T-cell (primary cell): ENCODE results near the gene NCAPH2. TPM values are rescaled to one million over a fixed set of nuclear protein-coding genes. Genes with fewer than 3 reads are reported as not detected.
A peak's percentile ranks its signal among the peaks of the same experiment; 100 is the strongest.

Source experiments
- ATAC-seq, 4 experiments: fragments of 200-7000 bp in 3 of 4; fragments of 150-1000 bp in 1 of 4; cut with Tn5 transposase; replicated peaks in 1 of 4; 1 replicate in 3 of 4; 2 replicates in 1 of 4; pipeline ENCODE4 v1.10.0; 2021; ENCODE audit warnings: moderate library complexity in 3 of 4, mild to moderate bottlenecking in 2 of 4, moderate number of reproducible peaks in 1 of 4
- CTCF ChIA-PET, 2 donors: fragments of 300-600 bp; sonication (Branson Sonifier 250); formaldehyde crosslinking; loops; one replicate each; lab custom pipeline; 2022; ENCODE audit warnings: antibody characterized with exemption in 2 of 2; lab: Charles Lee
- POLR2A ChIA-PET, 2 donors: fragments of 300-600 bp; sonication (Branson Sonifier 250); formaldehyde crosslinking; loops; one replicate each; lab custom pipeline; 2022; ENCODE audit warnings: antibody characterized with exemption in 2 of 2; lab: Charles Lee
- DNase-seq, 35 experiments: peaks; one replicate each; pipeline versions ENCODE4 v3.0.0 to v3.0.0-alpha.2; 2013 to 2023
- H3K27ac ChIP-seq: one replicate; pipeline ENCODE4 v1.5.1; 2013; ENCODE audit warnings: low read length
- H3K27me3 ChIP-seq, 2 experiments: replicated peaks in 1 of 2; 1 replicate in 1 of 2; 2 replicates in 1 of 2; pipeline versions ENCODE4 v1.6.1 to v1.7.0; 2013; ENCODE audit warnings: low read length in 1 of 2, mixed read lengths in 1 of 2; ENCODE audit not compliant: control insufficient read depth in 2 of 2, insufficient read depth in 2 of 2; ENCODE audit errors: extremely low read depth in 1 of 2
- H3K36me3 ChIP-seq, 2 donors: 1 replicate in 1 of 2; 2 replicates in 1 of 2; pipeline versions ENCODE4 v1.6.1 to v1.7.0; 2013; ENCODE audit warnings: low read length in 1 of 2; ENCODE audit not compliant: control insufficient read depth in 2 of 2, insufficient read depth in 1 of 2; ENCODE audit errors: extremely low read depth in 1 of 2
- H3K4me1 ChIP-seq, 2 experiments: 1 replicate in 1 of 2; 2 replicates in 1 of 2; pipeline versions ENCODE4 v1.6.1 to v1.7.0; 2013; ENCODE audit warnings: low read length in 2 of 2, mixed read lengths in 1 of 2; ENCODE audit not compliant: insufficient read depth in 2 of 2, control insufficient read depth in 1 of 2; ENCODE audit errors: extremely low read depth in 1 of 2
- H3K4me3 ChIP-seq, 2 donors: 1 replicate in 1 of 2; 2 replicates in 1 of 2; pipeline versions ENCODE4 v1.5.1 to v1.7.0; 2013; ENCODE audit warnings: mild to moderate bottlenecking in 2 of 2, low read length in 1 of 2, moderate library complexity in 1 of 2; ENCODE audit not compliant: control insufficient read depth in 1 of 2; ENCODE audit errors: extremely low read depth in 1 of 2
- H3K9me3 ChIP-seq: 2 replicates; pipeline ENCODE4 v1.7.0; 2013
- H3K27ac Mint-ChIP-seq, 2 donors: one replicate each; pipeline ENCODE4 v1.8.0; 2020 to 2021; ENCODE audit warnings: mild to moderate bottlenecking in 2 of 2, mixed read lengths in 2 of 2
- H3K27me3 Mint-ChIP-seq, 2 donors: one replicate each; pipeline ENCODE4 v1.8.0; 2021 to 2022; ENCODE audit warnings: mixed read lengths in 2 of 2
- H3K36me3 Mint-ChIP-seq: one replicate; pipeline ENCODE4 v1.8.0; 2021; ENCODE audit warnings: mixed read lengths
- H3K4me1 Mint-ChIP-seq, 3 donors: one replicate each; pipeline ENCODE4 v1.8.0; 2020 to 2022; ENCODE audit warnings: mixed read lengths in 3 of 3, mild to moderate bottlenecking in 1 of 3
- H3K4me3 Mint-ChIP-seq, 3 donors: one replicate each; pipeline ENCODE4 v1.8.0; 2020 to 2022; ENCODE audit warnings: mild to moderate bottlenecking in 3 of 3, mixed read lengths in 3 of 3, moderate library complexity in 3 of 3
- H3K9me3 Mint-ChIP-seq, 3 donors: one replicate each; pipeline ENCODE4 v1.8.0; 2020 to 2022; ENCODE audit warnings: mixed read lengths in 3 of 3
- WGBS: methylation state at CpG from one replicate; pipeline ENCODE4 v1.1.5; 2013; ENCODE audit warnings: missing lambda C conversion rate; ENCODE audit not compliant: insufficient coverage; 5-methylcytosine and 5-hydroxymethylcytosine counted together
- total RNA-seq, 35 experiments: library from RNA in 6 of 35; stranded (reverse) in 6 of 35; fragments of 120-200 nt in 1 of 35; gene quantifications; one replicate each; pipeline versions ENCODE4 v1.2.1 to v1.2.4 and lab custom pipeline; 2013 to 2026

Gene NCAPH2
- total RNA-seq, 5 donors from 2014 or later (not counting 1 experiment from before 2014, with no cell fraction given), result 80.1 to 110 (median 94.6) TPM

GRCh38 chr22:50504369-50505211 lies 3.4 kb upstream of the NCAPH2 start:
- 92% methylated on average over 33 of the region's 44 CpGs for WGBS
- H3K4me1 Mint-ChIP-seq, result peaks cover 18 to 23% (median 20%) of the 10 kb centered on the region in 3 donors
- no peak overlapping the region for H3K27ac Mint-ChIP-seq
- no peaks in the 10 kb centered on the region for H3K27me3 Mint-ChIP-seq
- POLR2A ChIA-PET, result interaction anchor here in 1 of 2 donors (0.5 kb wide), 1 partner anchor 139 kb away, joined by 6 read pairs; no protein-coding TSS in a partner anchor
- Histone ChIP-seq H3K27me3 (no peaks in the 10 kb centered on the region), H3K27ac (no peak overlapping the region), H3K36me3 (peaks cover 13 to 33% of the 10 kb centered on the region in 2 donors), H3K4me3 (no peak overlapping the region), H3K4me1 (peaks cover 15 to 30% of the 10 kb centered on the region in 2 experiments), H3K9me3 (no peaks in the 10 kb centered on the region)
- ATAC-seq, result no peak
- H3K9me3 Mint-ChIP-seq, result no peaks in the 10 kb centered on the region
- H3K36me3 Mint-ChIP-seq, result no peaks in the 10 kb centered on the region
- DNase-seq, result no peak
- CTCF ChIA-PET, result no interaction called here
- H3K4me3 Mint-ChIP-seq, result no peak overlapping the region

- peaks cover 15 to 30% of the 10 kb centered on the region in 2 experiments for H3K4me1 ChIP-seq
- Mint-ChIP-seq H3K27ac (no peak overlapping the region), H3K27me3 (no peaks in the 10 kb centered on the region), H3K9me3 (no peaks in the 10 kb centered on the region), H3K36me3 (no peaks in the 10 kb centered on the region), H3K4me1 (peaks cover 20 to 24% (median 21%) of the 10 kb centered on the region in 3 donors), H3K4me3 (peak overlapping the region in 1 of 3 donors; percentile 94)
- no peaks in the 10 kb centered on the region for H3K27me3 ChIP-seq
- no peaks in the 10 kb centered on the region for H3K9me3 ChIP-seq
- ATAC-seq (no peak), DNase-seq (no peak)
- H3K27ac ChIP-seq, result no peak overlapping the region
- H3K36me3 ChIP-seq, result peaks cover 13 to 33% of the 10 kb centered on the region in 2 donors
- ChIA-PET CTCF (no interaction called here), POLR2A (interaction anchor here in 1 of 2 donors (0.5 kb wide), 1 partner anchor 139 kb away, joined by 6 read pairs; no protein-coding TSS in a partner anchor)
- 95% methylated on average over 10 of the region's 14 CpGs for WGBS
- no peak overlapping the region for H3K4me3 ChIP-seq
Measured at GRCh38 chr22:50505276-50505775, 2.7 kb upstream of the NCAPH2 start.

DNA sequence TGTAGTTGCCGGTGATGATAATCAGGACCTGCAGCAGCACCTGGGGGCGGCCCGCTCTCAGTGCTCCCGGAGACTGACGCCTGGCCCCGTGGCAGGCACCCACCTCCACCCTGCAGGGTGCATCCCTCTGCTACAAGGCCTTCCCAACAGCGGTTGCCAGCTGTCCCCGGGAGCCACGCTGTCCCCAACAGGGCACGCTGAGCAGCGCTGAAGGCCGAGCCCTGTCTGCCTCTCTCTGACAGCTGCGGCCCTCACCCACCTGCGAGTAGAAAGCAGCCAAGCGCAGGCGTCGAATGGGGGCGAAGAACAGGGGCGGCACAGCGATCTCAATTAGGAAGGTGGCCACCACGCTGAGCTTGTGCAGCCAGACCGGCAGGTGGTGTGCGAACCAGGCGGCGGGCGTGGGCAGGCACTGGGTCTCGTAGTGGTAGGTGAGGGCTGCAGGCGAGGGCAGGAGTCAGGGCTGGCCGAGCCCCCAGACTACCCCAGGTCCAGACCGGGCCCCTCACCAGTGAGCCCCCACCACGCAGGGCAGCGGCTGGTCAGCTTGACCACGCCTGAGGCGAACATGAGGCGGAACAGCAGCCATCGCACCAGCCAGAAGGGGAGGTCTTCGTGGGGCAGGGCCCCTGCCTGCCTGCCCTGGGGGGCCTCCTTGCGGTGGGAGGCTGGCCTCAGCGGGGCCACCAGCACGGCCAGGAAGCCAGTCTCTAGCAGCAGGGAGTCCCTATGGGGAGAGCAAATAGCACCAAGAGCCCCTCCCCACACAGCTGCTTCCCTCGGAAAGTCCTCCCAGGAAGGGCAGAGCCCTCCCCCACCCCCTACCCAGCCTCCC lies 2.0 kb upstream of the NCAPH2 start:
- H3K36me3 Mint-ChIP-seq, result no peaks in the 10 kb centered on the region
- ChIA-PET POLR2A (no interaction called here), CTCF (no interaction called here)
- no peak overlapping the region for H3K27ac Mint-ChIP-seq
- Histone ChIP-seq H3K4me1 (peaks cover 15 to 30% of the 10 kb centered on the region in 2 experiments), H3K27me3 (no peaks in the 10 kb centered on the region), H3K27ac (peak overlapping the region; percentile 84), H3K4me3 (no peak overlapping the region), H3K9me3 (no peaks in the 10 kb centered on the region), H3K36me3 (peaks cover 13 to 33% of the 10 kb centered on the region in 2 donors)
- no peaks in the 10 kb centered on the region for H3K27me3 Mint-ChIP-seq
- ATAC-seq (no peak), DNase-seq (no peak)
- peaks cover 20 to 24% (median 21%) of the 10 kb centered on the region in 3 donors for H3K4me1 Mint-ChIP-seq
- WGBS, result 97% methylated on average over 36 of the region's 41 CpGs
- H3K9me3 Mint-ChIP-seq, result no peaks in the 10 kb centered on the region
- H3K4me3 Mint-ChIP-seq, result peak overlapping the region; percentile 92 to 94 (median 93)

- no peaks in the 10 kb centered on the region for H3K27me3 Mint-ChIP-seq
- ATAC-seq, result no peak
- Histone ChIP-seq H3K4me3 (peak overlapping the region; percentile 67 to 70), H3K27me3 (no peaks in the 10 kb centered on the region), H3K9me3 (no peaks in the 10 kb centered on the region), H3K27ac (peak overlapping the region; percentile 84), H3K4me1 (peaks cover 15 to 30% of the 10 kb centered on the region in 2 experiments), H3K36me3 (peaks cover 13 to 34% of the 10 kb centered on the region in 2 donors)
- peaks cover 20 to 24% (median 21%) of the 10 kb centered on the region in 3 donors for H3K4me1 Mint-ChIP-seq
- no peaks in the 10 kb centered on the region for H3K9me3 Mint-ChIP-seq
- POLR2A ChIA-PET, result no interaction called here
- H3K4me3 Mint-ChIP-seq, result peak overlapping the region; percentile 92 to 94 (median 93)
- no peak for DNase-seq
- CTCF ChIA-PET, result interaction anchor here in 1 of 2 donors (2.8 to 2.9 kb wide), 2 partner anchors 19 to 114 kb away, joined by 15 to 62 read pairs; partner anchors contain the start of gene SCO2
- peak overlapping the region; percentile 93 to 94 for H3K27ac Mint-ChIP-seq
- no peaks in the 10 kb centered on the region for H3K36me3 Mint-ChIP-seq
- 53% methylated on average over 17 of the region's 21 CpGs for WGBS
Measured at GRCh38 chr22:50506611-50507420, 1.2 kb upstream of the NCAPH2 start.

GRCh38 chr22:50507421-50507990 lies 518 bp upstream of the NCAPH2 start, which contains the start of gene LMF2:
TSS of gene LMF2 (minus strand) at chr22:50507702. CDS start at chr22:50507675, 27 bp downstream.
- Histone ChIP-seq H3K4me1 (peaks cover 15 to 30% of the 10 kb centered on the region in 2 experiments), H3K27ac (peak within 1 kb of the TSS; percentile 84), H3K9me3 (no peaks in the 10 kb centered on the region), H3K36me3 (peaks cover 13 to 37% of the 10 kb centered on the region in 2 donors), H3K27me3 (no peaks in the 10 kb centered on the region), H3K4me3 (peak within 1 kb of the TSS; percentile 67 to 84)
- Mint-ChIP-seq H3K27me3 (no peaks in the 10 kb centered on the region), H3K4me1 (peaks cover 23 to 28% (median 25%) of the 10 kb centered on the region in 3 donors), H3K9me3 (no peaks in the 10 kb centered on the region), H3K36me3 (peaks cover 5% of the 10 kb centered on the region), H3K4me3 (peak within 1 kb of the TSS; percentile 93 to 94 (median 93)), H3K27ac (peak within 1 kb of the TSS; percentile 95 to 97)
- ATAC-seq (peak; percentile 81 to 83 (median 82)), DNase-seq (peak in 32 of 35 experiments; percentile 81 to 99 (median 92))
- POLR2A ChIA-PET, result interaction anchor here (0.7 to 2.4 kb wide), 5 partner anchors 18 to 114 kb away, joined by 6 to 20 read pairs (median 10); partner anchors contain the start of gene SCO2 (in 2 of the 2)
- CTCF ChIA-PET, result interaction anchor here in 1 of 2 donors (0.6 to 2.9 kb wide), 10 partner anchors 18 to 265 kb away, joined by 3 to 62 read pairs (median 4); partner anchors contain the start of gene SCO2
- 0% methylated on average over 7 of the region's 62 CpGs for WGBS
